ENCODE data around the gene MMRN2. TPM values are rescaled to one million over a fixed set of nuclear protein-coding genes. Genes with fewer than 3 reads are reported as not detected.

The MMRN2 gene
- total RNA-seq, 1 experiment from 2014 or later, result 0.64 TPM

DNA sequence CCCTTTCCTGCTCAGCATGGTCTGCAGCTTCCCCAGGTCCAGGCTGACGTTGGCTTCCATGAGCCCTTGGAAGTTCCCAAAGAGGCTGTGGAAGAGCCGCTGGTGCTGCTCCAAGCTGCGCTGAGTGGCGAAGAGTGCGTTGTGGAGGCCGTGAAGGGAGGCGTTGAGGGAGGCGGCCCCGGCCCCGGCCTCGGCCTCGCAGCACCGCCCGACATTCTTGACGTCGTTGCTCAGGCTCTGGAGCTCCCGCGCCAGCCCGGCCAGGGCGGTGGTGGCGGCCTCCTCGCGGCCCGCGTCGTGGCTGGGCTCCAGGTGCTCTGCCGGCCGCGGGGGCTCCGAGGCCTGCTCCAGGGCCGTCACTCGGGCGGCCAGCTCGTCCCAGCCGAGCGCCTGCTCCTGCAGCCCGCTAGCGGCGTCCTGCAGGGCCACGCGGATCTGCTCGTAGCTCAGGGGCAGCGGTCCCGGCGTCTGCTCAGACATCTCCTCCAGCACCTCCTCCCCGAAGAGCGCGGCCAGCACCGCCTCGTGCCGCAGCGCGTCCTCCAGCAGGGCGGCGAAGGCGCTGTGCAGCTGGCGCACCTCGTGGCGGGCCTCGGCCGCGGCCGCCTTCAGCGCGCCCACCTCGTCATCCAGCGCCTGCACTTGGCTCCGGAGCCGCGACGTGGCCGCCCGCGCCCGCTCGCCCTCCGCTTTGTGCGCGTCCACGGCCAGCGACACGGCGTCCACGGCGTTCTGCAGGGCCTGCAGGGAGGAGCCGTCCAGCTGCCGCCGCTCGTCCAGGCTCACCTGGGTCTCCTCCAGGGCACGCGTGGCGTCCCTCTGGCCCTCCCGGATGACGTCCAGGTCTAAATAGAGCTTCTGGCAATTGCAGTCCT, 14.7 kb downstream of the MMRN2 start:
- POLR2A ChIA-PET, result no interaction called here
- Mint-ChIP-seq H3K36me3 (ENCODE audit: insufficient read depth, unreplicated experiment) (peaks cover 12% of the 10 kb centered on the region), H3K27ac (ENCODE audit: unreplicated experiment) (no peak overlapping the region), H3K4me1 (ENCODE audit: low read depth, unreplicated experiment) (no peaks in the 10 kb centered on the region), H3K4me3 (ENCODE audit: unreplicated experiment) (no peak overlapping the region), H3K9me3 (ENCODE audit: unreplicated experiment) (no peaks in the 10 kb centered on the region), H3K27me3 (ENCODE audit: insufficient read depth, unreplicated experiment) (no peaks in the 10 kb centered on the region)
- H3K4me1 ChIP-seq, result no peaks in the 10 kb centered on the region
- no peaks in the 10 kb centered on the region for H3K36me3 ChIP-seq (ENCODE audit: control insufficient read depth, insufficient read depth, low read length)
- CTCF ChIA-PET, result interaction anchor here (2.5 kb wide), 1 partner anchor 24 kb away, joined by 9 read pairs; no protein-coding TSS in a partner anchor
- no peaks in the 10 kb centered on the region for H3K27me3 ChIP-seq (replicated peaks; ENCODE audit: control insufficient read depth, insufficient read depth, low read length)
- intact Hi-C loops (cut with micrococcal nuclease; ENCODE audit: unreplicated experiment), result no loop called here
- TF ChIP-seq, protein P1, sequence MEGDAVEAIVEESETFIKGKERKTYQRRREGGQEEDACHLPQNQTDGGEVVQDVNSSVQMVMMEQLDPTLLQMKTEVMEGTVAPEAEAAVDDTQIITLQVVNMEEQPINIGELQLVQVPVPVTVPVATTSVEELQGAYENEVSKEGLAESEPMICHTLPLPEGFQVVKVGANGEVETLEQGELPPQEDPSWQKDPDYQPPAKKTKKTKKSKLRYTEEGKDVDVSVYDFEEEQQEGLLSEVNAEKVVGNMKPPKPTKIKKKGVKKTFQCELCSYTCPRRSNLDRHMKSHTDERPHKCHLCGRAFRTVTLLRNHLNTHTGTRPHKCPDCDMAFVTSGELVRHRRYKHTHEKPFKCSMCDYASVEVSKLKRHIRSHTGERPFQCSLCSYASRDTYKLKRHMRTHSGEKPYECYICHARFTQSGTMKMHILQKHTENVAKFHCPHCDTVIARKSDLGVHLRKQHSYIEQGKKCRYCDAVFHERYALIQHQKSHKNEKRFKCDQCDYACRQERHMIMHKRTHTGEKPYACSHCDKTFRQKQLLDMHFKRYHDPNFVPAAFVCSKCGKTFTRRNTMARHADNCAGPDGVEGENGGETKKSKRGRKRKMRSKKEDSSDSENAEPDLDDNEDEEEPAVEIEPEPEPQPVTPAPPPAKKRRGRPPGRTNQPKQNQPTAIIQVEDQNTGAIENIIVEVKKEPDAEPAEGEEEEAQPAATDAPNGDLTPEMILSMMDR (IDR thresholded peaks at IDR 0.05; ENCODE audit: insufficient read depth in 1 of 2, low read depth in 1 of 2, low read length in 1 of 2, severe bottlenecking in 1 of 2, unreplicated experiment in 1 of 2), result no peak
- no peak for DNase-seq
- H3K4me3 ChIP-seq (ENCODE audit: low read depth, low read length), result no peak overlapping the region
- no TSS peak for BruUV-seq (replicated peaks)
- no peaks in the 10 kb centered on the region for H3K9me3 ChIP-seq

DNA sequence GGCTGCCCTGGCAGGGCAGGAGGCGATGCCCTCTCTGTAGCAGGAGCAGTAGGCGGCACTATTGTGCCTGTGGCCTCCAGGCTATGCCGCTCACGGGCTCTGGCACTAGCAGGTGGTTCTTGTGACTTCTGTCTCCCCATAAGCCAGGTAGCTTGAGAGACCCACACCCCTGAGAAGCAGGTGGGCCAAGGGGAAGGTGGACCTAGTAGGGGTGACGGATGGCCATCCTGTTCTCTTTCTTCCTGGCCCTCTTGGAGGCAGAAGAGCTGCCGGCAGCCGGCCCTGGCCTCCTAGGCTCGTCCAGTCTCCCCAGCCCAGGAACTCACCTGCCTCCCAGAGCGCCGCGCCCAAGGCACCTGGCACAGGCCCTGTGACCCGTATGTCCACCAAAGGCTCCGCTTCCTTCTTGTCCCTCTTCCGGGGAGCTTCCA, 15.4 kb downstream of the MMRN2 start:
- Histone ChIP-seq H3K36me3 (ENCODE audit: control insufficient read depth, insufficient read depth, low read length) (no peaks in the 10 kb centered on the region), H3K4me3 (ENCODE audit: low read depth, low read length) (no peak overlapping the region), H3K4me1 (no peaks in the 10 kb centered on the region), H3K9me3 (no peaks in the 10 kb centered on the region), H3K27me3 (replicated peaks; ENCODE audit: control insufficient read depth, insufficient read depth, low read length) (no peaks in the 10 kb centered on the region)
- no peak for DNase-seq
- intact Hi-C loops (cut with micrococcal nuclease; ENCODE audit: unreplicated experiment), result no loop called here
- ChIA-PET POLR2A (no interaction called here), CTCF (interaction anchor here (2.5 kb wide), 1 partner anchor 25 kb away, joined by 9 read pairs; no protein-coding TSS in a partner anchor)
- BruUV-seq (replicated peaks), result no TSS peak
- Mint-ChIP-seq H3K4me3 (ENCODE audit: unreplicated experiment) (no peak overlapping the region), H3K27me3 (ENCODE audit: insufficient read depth, unreplicated experiment) (no peaks in the 10 kb centered on the region), H3K36me3 (ENCODE audit: insufficient read depth, unreplicated experiment) (peaks cover 14% of the 10 kb centered on the region), H3K9me3 (ENCODE audit: unreplicated experiment) (no peaks in the 10 kb centered on the region), H3K27ac (ENCODE audit: unreplicated experiment) (no peak overlapping the region), H3K4me1 (ENCODE audit: low read depth, unreplicated experiment) (no peaks in the 10 kb centered on the region)
- TF ChIP-seq, protein P1 (IDR thresholded peaks at IDR 0.05; ENCODE audit: insufficient read depth in 1 of 2, low read depth in 1 of 2, low read length in 1 of 2, severe bottlenecking in 1 of 2, unreplicated experiment in 1 of 2), result no peak

DNA sequence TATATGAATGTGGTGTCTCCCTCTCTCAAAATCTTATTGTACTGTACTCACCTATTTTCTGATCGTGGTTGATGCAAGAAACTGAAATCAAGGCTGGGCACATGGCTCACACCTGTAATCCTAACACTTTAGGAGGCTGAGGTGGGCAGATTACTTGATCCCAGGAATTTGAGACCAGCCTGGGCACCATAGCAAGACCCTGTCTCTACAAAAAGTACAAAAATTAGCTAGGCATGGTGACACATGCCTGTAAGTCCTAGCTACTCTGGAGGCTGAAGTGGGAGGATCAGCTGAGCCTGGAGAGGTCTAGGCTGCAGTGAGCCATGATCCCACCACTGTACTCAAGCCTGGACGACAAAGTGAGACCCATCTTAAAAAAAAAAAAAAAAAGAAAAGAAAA, 16.0 kb downstream of the MMRN2 start:
- ChIA-PET CTCF (no interaction called here), POLR2A (no interaction called here)
- Histone ChIP-seq H3K4me1 (no peaks in the 10 kb centered on the region), H3K27me3 (replicated peaks; ENCODE audit: control insufficient read depth, insufficient read depth, low read length) (no peaks in the 10 kb centered on the region), H3K9me3 (no peaks in the 10 kb centered on the region), H3K4me3 (ENCODE audit: low read depth, low read length) (no peak overlapping the region), H3K36me3 (ENCODE audit: control insufficient read depth, insufficient read depth, low read length) (no peaks in the 10 kb centered on the region)
- Mint-ChIP-seq H3K9me3 (ENCODE audit: unreplicated experiment) (no peaks in the 10 kb centered on the region), H3K4me3 (ENCODE audit: unreplicated experiment) (no peak overlapping the region), H3K27ac (ENCODE audit: unreplicated experiment) (no peak overlapping the region), H3K27me3 (ENCODE audit: insufficient read depth, unreplicated experiment) (no peaks in the 10 kb centered on the region), H3K4me1 (ENCODE audit: low read depth, unreplicated experiment) (no peaks in the 10 kb centered on the region), H3K36me3 (ENCODE audit: insufficient read depth, unreplicated experiment) (peaks cover 16% of the 10 kb centered on the region)
- DNase-seq, result no peak
- TF ChIP-seq, protein P1 (IDR thresholded peaks at IDR 0.05; ENCODE audit: insufficient read depth in 1 of 2, low read depth in 1 of 2, low read length in 1 of 2, severe bottlenecking in 1 of 2, unreplicated experiment in 1 of 2), result no peak
- intact Hi-C loops (cut with micrococcal nuclease; ENCODE audit: unreplicated experiment), result no loop called here
- BruUV-seq (replicated peaks), result no TSS peak
